HepG2 (cell line): Measurements from ENCODE around the gene FAM3B. TPM values are rescaled to one million over a fixed set of nuclear protein-coding genes. Genes with fewer than 3 reads are reported as not detected.

ENCODE experiments used
- ARHGAP35 ChIP-seq: sonication (generic); formaldehyde crosslinking; IDR thresholded peaks from 2 replicates; pipeline ENCODE4 v1.9.0; 2022; ENCODE audit warnings: mild to moderate bottlenecking, inconsistent platforms, moderate library complexity, missing genetic modification reagents, borderline replicate concordance
- ATF3 ChIP-seq: sonication (generic); formaldehyde crosslinking; IDR thresholded peaks from 2 replicates; pipeline ENCODE4 v1.4.0; 2020; ENCODE audit warnings: missing genetic modification reagents
- E2F5 ChIP-seq: sonication (generic); formaldehyde crosslinking; conservative IDR thresholded peaks from 2 replicates; pipeline ENCODE4 v1.4.0; 2020; ENCODE audit warnings: missing genetic modification reagents
- MNT ChIP-seq: fragments of 450-650 bp; IDR thresholded peaks from 2 replicates; pipeline ENCODE4 v1.6.1; 2016
- NFRKB ChIP-seq: fragments of 450-650 bp; IDR thresholded peaks from 2 replicates; pipeline ENCODE4 v1.6.1; 2017
- RERE ChIP-seq: IDR thresholded peaks from 2 replicates; pipeline ENCODE4 v1.6.1; 2016; ENCODE audit warnings: low read depth, missing genetic modification reagents, missing compliant biosample characterization
- SIX4 ChIP-seq: sonication (generic); formaldehyde crosslinking; IDR thresholded peaks from 2 replicates; pipeline ENCODE4 v1.4.0; 2020; ENCODE audit warnings: missing genetic modification reagents
- SOX6 ChIP-seq, 2 experiments: fragments of 450-650 bp in 1 of 2; sonication (generic) in 1 of 2; formaldehyde crosslinking in 1 of 2; IDR thresholded peaks; 2 replicates each; pipeline versions ENCODE4 v1.4.0 to v1.6.1; 2017 to 2020; ENCODE audit warnings: antibody characterized with exemption in 1 of 2, mild to moderate bottlenecking in 1 of 2, missing genetic modification reagents in 1 of 2
- SP5 ChIP-seq: IDR thresholded peaks from 2 replicates; pipeline ENCODE4 v1.6.1; 2016; ENCODE audit warnings: low read depth, borderline replicate concordance
- YEATS2 ChIP-seq: sonication (generic); formaldehyde crosslinking; IDR thresholded peaks from 2 replicates; pipeline ENCODE4 v1.4.0; 2020; ENCODE audit warnings: missing genetic modification reagents, borderline replicate concordance
- ZBTB37 ChIP-seq: sonication (generic); formaldehyde crosslinking; IDR thresholded peaks from 2 replicates; pipeline ENCODE4 v1.4.0; 2020; ENCODE audit warnings: mild to moderate bottlenecking, missing genetic modification reagents
- ZNF326 ChIP-seq: sonication (generic); formaldehyde crosslinking; IDR thresholded peaks from 2 replicates; pipeline ENCODE4 v1.4.0; 2020; ENCODE audit warnings: missing genetic modification reagents, borderline replicate concordance
- ZNF44 ChIP-seq: sonication (generic); formaldehyde crosslinking; IDR thresholded peaks from 2 replicates; pipeline ENCODE4 v1.5.1; 2020; ENCODE audit warnings: mild to moderate bottlenecking, missing genetic modification reagents
- ZNF710 ChIP-seq: sonication (generic); formaldehyde crosslinking; IDR thresholded peaks from 2 replicates; pipeline ENCODE4 v1.5.0; 2020; ENCODE audit warnings: mild to moderate bottlenecking, missing genetic modification reagents, borderline replicate concordance
- ZNF737 ChIP-seq: sonication (generic); formaldehyde crosslinking; IDR thresholded peaks from 2 replicates; pipeline ENCODE4 v1.5.0; 2020; ENCODE audit warnings: missing genetic modification reagents, mild to moderate bottlenecking, borderline replicate concordance
- polyA plus RNA-seq, 8 experiments: library from polyadenylated mRNA; depleted of rRNA in 3 of 8; stranded (reverse) in 7 of 8; unstranded in 1 of 8; fragments of >200 nt; fragmentation: Illumina TruSeq in 4 of 8; extraction: Trizol in 4 of 8; gene quantifications; 2 replicates each; pipeline versions ENCODE4 v1.2.1 to v1.2.3, GENCODE V29; 2011 to 2016; ENCODE audit warnings: low read depth in 4 of 8, missing spikeins in 1 of 8, mixed read lengths in 1 of 8; ENCODE audit not compliant: insufficient read depth in 1 of 8
- total RNA-seq, 5 experiments: library from RNA; depleted of rRNA; stranded (reverse); fragments of >200 nt; fragmentation: Illumina TruSeq; extraction: Trizol; gene quantifications; 2 replicates each; pipeline ENCODE4 v1.2.3, GENCODE V29; 2016; ENCODE audit warnings: low read depth in 1 of 5

FAM3B gene
- total and polyA plus RNA-seq, 2 of the 13 experiments (the other 11 are each of a cell fraction or from before 2014, with no cell fraction given) = 46.5 to 62.0 TPM

GRCh38 chr21:41322496-41323382 is 6.1 kb downstream of the FAM3B start (continued):
- TF ChIP-seq ZBTB37 (CRISPR knock-in tag) (peak; percentile 70; the same call in 1 of the 2 replicates), ZNF326 (CRISPR knock-in tag) (no peak), ZNF737 (no peak), MNT (peak; percentile 20; the same call in 1 of the 2 replicates), E2F5 (CRISPR knock-in tag) (no peak), NFRKB (no peak), YEATS2 (CRISPR knock-in tag) (no peak), SP5 (CRISPR knock-in tag) (peak; percentile 96), ARHGAP35 (CRISPR knock-in tag) (no peak), RERE (peak; percentile 92; the same call in 1 of the 2 replicates), SOX6 (IDR thresholded peaks at IDR 0.05) (no peak), SOX6 (CRISPR knock-in tag; IDR thresholded peaks at IDR 0.05) (peak; percentile 98), ATF3 (CRISPR knock-in tag) (peak; percentile 10; the same call in 1 of the 2 replicates), ZNF44 (no peak), SIX4 (CRISPR knock-in tag) (peak; percentile 85), ZNF710 (CRISPR knock-in tag) (peak; percentile 89; the same call in 1 of the 2 replicates)
